DOHH2 (cell line): ENCODE results near the gene LRRTM4.

ENCODE experiments used
- H3F3A ChIP-seq: fragments of 200-600 bp; sonication (generic), shearing (Covaris generic); 2 replicates; pipeline ENCODE4 v1.6.0; 2016; ENCODE audit warnings: antibody characterized with exemption, mild to moderate bottlenecking; ENCODE audit not compliant: control insufficient read depth, insufficient read depth
- H3K27ac ChIP-seq: fragments of 200-600 bp; sonication (generic); 2 replicates; pipeline ENCODE4 v1.5.1; 2014; ENCODE audit warnings: low read depth, mild to moderate bottlenecking, low read length, moderate library complexity
- H3K27me3 ChIP-seq: fragments of 200-600 bp; sonication (generic); 2 replicates; pipeline ENCODE4 v1.6.1; 2014; ENCODE audit warnings: mild to moderate bottlenecking, low read length, mixed read lengths; ENCODE audit not compliant: control insufficient read depth
- H3K36me3 ChIP-seq: fragments of 200-600 bp; sonication (generic); 2 replicates; pipeline ENCODE4 v1.6.1; 2014; ENCODE audit warnings: mild to moderate bottlenecking, low read length, moderate library complexity, mixed read lengths; ENCODE audit not compliant: control insufficient read depth
- H3K4me1 ChIP-seq: fragments of 200-600 bp; sonication (generic); 2 replicates; pipeline ENCODE4 v1.6.1; 2014; ENCODE audit warnings: mild to moderate bottlenecking, low read length, mixed read lengths; ENCODE audit not compliant: control insufficient read depth
- H3K4me2 ChIP-seq: fragments of 200-600 bp; sonication (generic); 2 replicates; pipeline ENCODE4 v1.6.0; 2014; ENCODE audit warnings: mild to moderate bottlenecking, low read length, moderate library complexity
- H3K4me3 ChIP-seq: fragments of 200-600 bp; sonication (generic); 2 replicates; pipeline ENCODE4 v1.5.1; 2014; ENCODE audit warnings: mild to moderate bottlenecking, low read length, mixed read lengths
- H3K79me2 ChIP-seq: fragments of 200-600 bp; sonication (generic); 2 replicates; pipeline ENCODE4 v1.6.1; 2014; ENCODE audit warnings: mild to moderate bottlenecking, low read length, mixed read lengths; ENCODE audit not compliant: control insufficient read depth
- H3K9me2 ChIP-seq: fragments of 200-600 bp; sonication (generic); replicated peaks from 2 replicates; pipeline ENCODE4 v1.6.1; 2014; ENCODE audit warnings: mild to moderate bottlenecking, low read length, mixed read lengths; ENCODE audit not compliant: control insufficient read depth
- H3K9me3 ChIP-seq: fragments of 200-600 bp; sonication (generic); 2 replicates; pipeline ENCODE4 v1.6.1; 2014; ENCODE audit warnings: antibody characterized with exemption, low read length, mixed read lengths; ENCODE audit not compliant: control insufficient read depth, insufficient read depth
- H4K20me1 ChIP-seq: fragments of 200-600 bp; sonication (generic); 2 replicates; pipeline ENCODE4 v1.6.0; 2014; ENCODE audit warnings: low read depth, mild to moderate bottlenecking, antibody characterized with exemption, low read length, moderate library complexity; ENCODE audit not compliant: control insufficient read depth, insufficient read depth
- CTCF ChIP-seq: fragments of 200-600 bp; sonication (generic); IDR thresholded peaks from one replicate; pipeline ENCODE4 v1.5.1; 2014; ENCODE audit warnings: antibody characterized with exemption, mild to moderate bottlenecking, low read depth, low read length; ENCODE audit not compliant: poor library complexity, severe bottlenecking
- EZH2phosphoT487 ChIP-seq: fragments of 200-600 bp; sonication (generic); IDR thresholded peaks from 2 replicates; pipeline ENCODE4 v1.6.1; 2017; ENCODE audit warnings: borderline replicate concordance, mild to moderate bottlenecking, antibody characterized with exemption, low read length, moderate library complexity, mixed read lengths

The LRRTM4 gene

GRCh38 chr2:77387324-77387723 lies 134.9 kb downstream of the LRRTM4 start:
- no peaks in the 10 kb centered on the region for H3K9me2 ChIP-seq
- no peak overlapping the region for H3K4me3 ChIP-seq
- H3K79me2 ChIP-seq: no peaks in the 10 kb centered on the region
- TF ChIP-seq EZH2phosphoT487 (no peak), CTCF (no peak)
- H4K20me1 ChIP-seq: no peaks in the 10 kb centered on the region
- no peaks in the 10 kb centered on the region for H3K36me3 ChIP-seq
- no peaks in the 10 kb centered on the region for H3K27me3 ChIP-seq
- no peak overlapping the region for H3K27ac ChIP-seq
- no peaks in the 10 kb centered on the region for H3F3A ChIP-seq
- no peak overlapping the region for H3K4me2 ChIP-seq
- no peaks in the 10 kb centered on the region for H3K4me1 ChIP-seq
- H3K9me3 ChIP-seq: no peaks in the 10 kb centered on the region

- no peaks in the 10 kb centered on the region for H3K27me3 ChIP-seq
- no peaks in the 10 kb centered on the region for H3K79me2 ChIP-seq
- H3K4me2 ChIP-seq: no peak overlapping the region
- TF ChIP-seq EZH2phosphoT487: no peak
- no peak for TF ChIP-seq CTCF
- no peaks in the 10 kb centered on the region for H3K36me3 ChIP-seq
- H3K9me3 ChIP-seq: no peaks in the 10 kb centered on the region
- H4K20me1 ChIP-seq: no peaks in the 10 kb centered on the region
- H3K4me1 ChIP-seq: no peaks in the 10 kb centered on the region
- H3K27ac ChIP-seq: no peak overlapping the region
- H3K9me2 ChIP-seq: no peaks in the 10 kb centered on the region
- H3F3A ChIP-seq: no peaks in the 10 kb centered on the region
- H3K4me3 ChIP-seq: no peak overlapping the region
Measured at GRCh38 chr2:77372636-77373035, 149.5 kb downstream of the LRRTM4 start.

DNA sequence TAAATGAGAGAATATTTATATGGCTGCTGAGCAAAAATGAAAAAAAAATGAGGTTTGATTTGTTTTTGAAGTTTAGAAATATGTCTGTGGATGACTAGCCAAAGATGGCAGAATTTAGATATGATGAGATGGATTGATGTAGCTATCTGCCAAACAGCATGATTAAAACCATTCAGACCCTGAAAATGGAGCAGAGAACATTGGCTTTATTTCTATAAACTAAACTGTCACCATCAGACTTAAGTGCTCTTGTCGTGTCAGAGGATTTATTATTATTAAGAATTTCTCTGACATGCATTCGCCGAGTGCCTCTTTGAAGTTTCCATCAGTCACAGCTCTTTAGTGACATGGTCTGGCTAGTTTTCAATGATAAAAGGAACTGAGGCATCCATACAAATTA lies 151.7 kb downstream of the LRRTM4 start:
- no peaks in the 10 kb centered on the region for H3K9me3 ChIP-seq
- no peaks in the 10 kb centered on the region for H3K4me1 ChIP-seq
- no peak overlapping the region for H3K4me2 ChIP-seq
- H3K79me2 ChIP-seq: no peaks in the 10 kb centered on the region
- H3K4me3 ChIP-seq: no peak overlapping the region
- no peaks in the 10 kb centered on the region for H3K36me3 ChIP-seq
- no peak overlapping the region for H3K27ac ChIP-seq
- no peaks in the 10 kb centered on the region for H4K20me1 ChIP-seq
- H3F3A ChIP-seq: no peaks in the 10 kb centered on the region
- no peaks in the 10 kb centered on the region for H3K27me3 ChIP-seq
- TF ChIP-seq CTCF: no peak
- TF ChIP-seq EZH2phosphoT487: no peak
- no peaks in the 10 kb centered on the region for H3K9me2 ChIP-seq

DNA sequence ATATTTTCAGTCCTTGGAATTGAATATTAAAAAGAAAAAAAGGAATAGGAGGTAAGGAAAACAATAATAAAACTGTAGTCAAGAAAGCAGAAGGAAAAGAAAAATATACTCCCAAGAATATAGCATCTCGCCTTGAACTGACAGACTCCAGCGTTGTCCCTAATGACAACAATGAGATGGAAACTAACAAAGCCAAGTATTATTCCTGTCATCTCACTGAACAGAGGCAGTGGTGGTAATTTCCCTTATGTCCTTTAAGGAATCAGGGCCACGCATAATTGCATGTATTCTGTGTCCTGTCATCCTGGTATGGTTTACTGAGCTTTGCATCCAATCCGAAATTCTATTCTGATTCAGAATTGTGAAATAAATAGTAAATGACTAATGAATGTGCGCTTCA lies 158.9 kb downstream of the LRRTM4 start:
- Histone ChIP-seq H3K27ac (no peak overlapping the region), H4K20me1 (no peaks in the 10 kb centered on the region), H3K9me3 (no peaks in the 10 kb centered on the region), H3F3A (no peaks in the 10 kb centered on the region), H3K27me3 (no peaks in the 10 kb centered on the region), H3K9me2 (no peaks in the 10 kb centered on the region), H3K79me2 (no peaks in the 10 kb centered on the region), H3K36me3 (no peaks in the 10 kb centered on the region), H3K4me1 (no peaks in the 10 kb centered on the region), H3K4me2 (no peak overlapping the region), H3K4me3 (no peak overlapping the region)
- TF ChIP-seq EZH2phosphoT487: no peak
- no peak for TF ChIP-seq CTCF
